GM21576 (cell line): ENCODE data around the gene HAPLN2.
"Not testable (repeated sequence)": the region's sequence is repeated elsewhere in the genome, so short reads cannot be mapped to it uniquely, and the experiment has no call there.

ENCODE experiments used
- ATAC-seq: cut with Tn5 transposase; IDR thresholded peaks from one replicate; pipeline ENCODE4 v1.9.1; 2021; ENCODE audit warnings: mild to moderate bottlenecking, moderate library complexity; ENCODE audit not compliant: unreplicated experiment

Gene HAPLN2

DNA sequence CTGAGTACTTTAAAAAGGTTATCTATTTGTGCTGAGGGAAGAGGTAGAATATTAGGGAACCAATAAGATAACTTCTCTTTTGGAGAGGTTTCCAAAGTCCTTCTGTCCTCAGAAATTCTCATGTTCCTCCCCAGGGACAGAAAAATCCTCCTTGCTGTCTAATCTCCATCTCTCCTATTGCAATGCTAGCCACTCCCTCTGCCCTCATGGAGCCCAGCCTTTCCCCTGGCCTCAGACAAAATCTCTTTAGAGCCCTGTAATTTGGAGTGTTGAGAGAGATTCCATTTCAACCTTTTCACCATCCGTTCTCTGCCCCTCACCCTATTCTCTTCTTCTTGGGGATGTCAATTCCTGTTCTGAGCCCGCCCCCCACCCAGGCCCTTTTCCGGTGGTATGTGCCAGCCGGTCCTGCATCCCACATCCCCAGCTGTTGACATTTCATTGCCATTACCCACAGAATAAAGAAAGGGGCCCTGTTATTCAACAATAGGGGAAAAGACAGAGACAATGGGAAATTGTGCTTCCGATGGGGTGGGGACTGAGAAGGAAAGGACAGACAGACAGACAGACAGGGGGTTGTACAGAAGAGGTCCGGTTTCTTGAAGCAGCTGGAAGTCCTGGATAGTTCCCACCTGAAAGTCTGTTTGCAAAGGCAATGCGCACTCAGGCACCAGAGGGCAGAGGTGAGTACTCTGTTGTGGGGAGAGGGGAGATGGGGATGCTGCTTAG lies at the start of gene HAPLN2:
TSS of gene HAPLN2 (plus strand) at position 563 of the 729 bp plus-strand sequence. CDS start 4,076 bp downstream, outside the sequence.
- no peak for ATAC-seq

DNA sequence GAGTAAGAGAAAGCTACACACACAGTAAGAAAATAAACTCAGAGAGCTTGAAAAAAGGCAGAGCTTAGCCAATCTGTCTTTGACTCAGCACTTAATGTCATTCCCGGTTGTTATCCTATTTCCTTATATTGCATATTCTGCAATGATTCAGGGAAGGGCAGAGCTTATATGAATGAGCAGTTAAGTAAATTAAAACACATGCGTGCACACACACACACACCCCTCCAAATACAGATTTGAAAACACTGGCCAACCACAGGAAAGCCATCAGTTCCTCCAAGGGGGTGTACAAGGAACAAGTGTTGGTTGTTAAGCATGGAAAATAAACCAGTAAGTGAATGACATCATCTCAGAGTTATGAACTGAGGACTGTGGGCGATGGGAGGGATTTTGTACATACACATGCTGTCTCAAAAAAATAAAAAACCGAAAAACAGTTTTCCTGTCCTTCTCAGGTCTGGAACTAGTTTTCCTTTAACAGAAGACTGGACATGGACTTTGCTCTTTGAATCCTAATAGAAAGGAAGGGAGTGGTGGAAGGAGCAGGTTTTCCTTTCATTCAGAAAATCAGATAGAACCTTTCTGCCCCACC lies 47.9 kb upstream of the HAPLN2 start:
- no peak for ATAC-seq

DNA sequence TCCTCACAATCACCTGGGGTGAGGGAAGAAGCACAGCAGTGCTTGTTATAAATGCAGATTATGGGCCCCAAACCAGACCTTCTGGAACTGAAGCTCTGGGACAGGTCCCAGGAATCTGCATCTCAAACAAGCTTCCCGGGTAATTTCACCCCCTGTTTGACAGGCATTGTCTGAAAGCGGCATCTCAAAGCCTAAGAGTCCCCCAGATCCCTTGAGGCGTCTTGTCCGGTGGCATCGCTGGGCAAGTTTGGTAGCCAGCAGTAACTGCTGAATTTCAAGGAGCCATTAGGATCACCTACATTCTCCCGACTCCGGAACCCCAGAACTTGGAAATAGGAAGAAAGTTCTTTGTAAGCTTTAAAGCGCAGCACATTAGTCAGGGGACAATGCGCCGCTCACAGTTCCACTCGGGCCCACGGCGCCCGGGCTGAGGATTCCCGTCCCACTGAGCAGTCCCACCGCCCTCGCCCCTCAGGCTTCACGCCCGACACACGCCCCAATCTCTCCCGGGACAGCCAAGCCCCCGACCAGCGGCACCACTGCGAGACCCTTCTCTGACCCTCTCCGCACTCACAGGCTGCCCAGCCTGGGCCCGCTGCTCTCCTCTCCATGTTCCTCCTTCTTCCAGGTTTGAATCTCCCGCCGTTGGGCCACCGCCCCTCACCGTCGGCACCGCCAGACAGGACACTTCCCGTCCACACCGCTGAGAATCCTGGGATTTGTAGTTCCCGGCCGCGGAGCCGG lies 47.1 kb upstream of the HAPLN2 start, which contains the start of gene IQGAP3:
TSS of gene IQGAP3 (minus strand) at position 647 of the 744 bp plus-strand sequence. CDS start at position 611, 36 bp downstream.
- peak; percentile 71 for ATAC-seq

DNA sequence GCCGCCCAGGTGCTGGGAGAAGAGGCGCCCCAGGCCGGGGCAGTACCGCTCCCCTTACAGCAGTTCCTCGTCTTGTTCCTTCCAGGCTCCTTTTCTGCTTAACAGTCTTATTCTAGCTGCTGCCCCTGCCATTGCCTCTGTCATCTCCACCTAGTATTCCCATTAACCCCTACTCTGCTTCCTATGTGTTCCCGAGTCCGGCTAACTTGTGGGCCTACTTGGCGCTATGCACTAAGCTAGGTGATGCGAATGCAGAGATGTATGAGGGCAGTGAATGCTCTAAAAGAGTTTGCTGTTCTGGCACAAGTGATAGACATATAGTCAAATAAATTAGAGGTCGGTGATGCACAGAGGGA lies 46.6 kb upstream of the HAPLN2 start:
- no peak for ATAC-seq

DNA sequence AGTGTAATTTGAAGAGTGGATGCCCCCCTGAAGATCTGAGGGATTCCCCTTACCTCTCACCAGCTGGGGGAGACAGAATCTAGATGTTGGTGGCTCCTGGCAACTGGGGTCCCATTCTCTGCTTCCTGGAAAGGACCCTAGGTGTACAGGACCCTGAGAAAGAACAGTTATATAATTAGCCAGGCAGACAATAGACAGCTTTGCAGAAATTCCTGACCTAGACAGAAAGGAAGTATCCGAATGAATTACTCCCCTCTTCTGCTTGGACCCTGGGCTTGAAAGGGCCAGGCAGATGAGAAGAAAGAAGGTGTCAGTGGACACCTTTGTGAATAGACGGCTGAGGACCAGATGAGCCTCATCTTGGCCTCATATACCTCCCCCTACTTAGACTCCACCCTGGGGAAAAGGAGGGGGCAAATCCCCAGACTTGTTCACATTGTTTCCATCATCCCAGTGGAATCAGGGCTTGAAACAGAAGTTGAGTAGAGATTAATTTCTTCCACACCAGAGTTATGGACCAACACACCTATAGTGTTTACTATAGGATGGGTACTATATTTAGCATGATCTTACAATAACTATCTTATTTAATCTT lies 45.1 kb upstream of the HAPLN2 start:
- ATAC-seq = no peak

DNA sequence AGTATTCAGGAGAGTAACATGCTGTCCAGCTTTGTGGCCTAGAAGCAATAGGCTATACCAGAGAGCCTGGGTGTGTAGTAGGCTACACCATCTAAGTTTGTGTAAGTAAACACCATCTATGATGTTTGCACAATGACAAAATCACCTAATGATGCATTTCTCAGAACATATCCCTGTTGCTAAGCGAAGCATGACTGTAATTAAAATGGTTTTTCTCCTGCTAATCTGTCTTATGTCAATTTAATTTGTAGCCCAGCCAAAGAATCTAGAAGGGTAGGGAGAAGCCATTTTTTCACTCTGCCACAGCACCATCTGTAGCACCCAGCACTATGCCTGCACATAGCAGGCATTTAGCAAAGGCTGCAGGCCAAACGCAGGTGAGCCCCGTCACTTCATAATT lies 41.7 kb upstream of the HAPLN2 start:
- no peak for ATAC-seq

DNA sequence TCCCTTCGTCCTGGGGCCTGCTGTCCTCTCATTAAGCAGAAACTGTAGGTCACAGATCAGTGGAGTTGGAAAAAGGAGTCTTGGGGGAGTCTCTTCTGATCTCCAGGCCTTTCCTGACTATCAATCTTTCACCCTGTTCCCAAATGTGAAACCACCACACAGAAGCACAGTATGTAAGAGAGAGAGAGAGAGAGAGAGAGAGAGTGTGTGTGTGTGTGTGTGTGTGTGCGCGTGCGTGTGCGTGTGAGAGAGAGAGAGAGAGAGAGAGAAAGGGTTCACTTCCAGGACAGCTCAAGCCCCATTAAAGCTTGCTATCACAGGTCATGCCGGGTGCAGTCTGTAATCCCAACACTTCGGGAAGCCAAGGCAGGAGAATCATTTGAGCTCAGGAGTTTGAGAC lies 41.2 kb upstream of the HAPLN2 start:
- ATAC-seq = no peak

DNA sequence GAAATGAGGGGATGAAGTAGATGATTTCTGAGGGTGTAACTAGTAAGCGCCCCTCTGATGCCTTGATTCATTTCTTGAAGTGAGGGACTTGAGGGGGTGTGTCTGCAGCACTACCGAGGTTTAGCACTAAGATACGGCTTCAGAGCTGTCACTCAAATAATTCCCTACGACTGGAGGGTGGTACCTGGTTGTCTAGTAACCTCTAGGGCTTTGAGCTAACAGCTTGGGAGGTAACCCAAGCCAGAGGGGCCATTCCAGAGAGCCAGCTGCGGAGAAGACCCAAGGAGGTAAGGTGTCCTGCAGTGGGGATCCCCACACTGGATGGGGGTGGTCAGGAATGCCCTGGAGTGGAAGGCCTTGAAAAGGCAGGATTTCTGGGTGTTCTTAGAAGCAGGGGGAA lies 39.7 kb upstream of the HAPLN2 start, which contains the start of gene TTC24:
TSS of gene TTC24 (plus strand) at position 252 of the 400 bp plus-strand sequence. CDS start 1,642 bp downstream, outside the sequence.
- ATAC-seq = no peak

DNA sequence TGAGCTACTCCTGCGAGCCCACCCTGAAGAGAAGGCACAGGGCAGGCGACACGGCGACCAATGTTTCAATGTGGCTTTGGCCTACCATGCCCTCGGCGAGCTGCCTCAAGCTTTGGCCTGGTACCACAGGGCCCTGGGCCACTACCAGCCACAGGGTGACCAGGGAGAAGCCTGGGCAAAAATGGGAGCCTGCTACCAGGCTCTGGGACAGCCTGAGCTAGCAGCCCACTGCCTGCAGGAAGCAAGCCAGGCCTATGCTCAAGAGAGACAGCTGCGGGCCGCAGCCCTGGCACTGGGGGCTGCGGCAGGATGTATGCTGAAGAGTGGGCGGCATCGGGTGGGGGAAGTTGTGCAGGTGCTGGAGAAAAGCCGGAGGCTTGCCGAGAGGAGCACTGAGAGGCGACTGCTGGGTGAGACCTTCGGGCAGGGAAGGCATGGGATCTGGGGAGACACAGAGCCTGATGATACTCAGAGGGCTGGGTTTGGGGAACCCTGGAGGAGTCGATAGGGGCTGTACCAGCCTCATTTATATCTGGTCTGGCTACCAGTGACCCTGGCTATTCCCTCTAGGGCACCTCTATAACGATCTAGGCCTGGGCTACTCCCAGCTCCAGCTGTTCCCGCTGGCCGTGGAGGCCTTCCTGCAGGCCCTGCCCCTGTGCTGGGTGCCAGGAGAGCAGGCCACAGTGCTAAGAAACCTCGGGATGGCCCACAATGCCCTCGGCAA lies 37.4 kb upstream of the HAPLN2 start:
- no peak for ATAC-seq

DNA sequence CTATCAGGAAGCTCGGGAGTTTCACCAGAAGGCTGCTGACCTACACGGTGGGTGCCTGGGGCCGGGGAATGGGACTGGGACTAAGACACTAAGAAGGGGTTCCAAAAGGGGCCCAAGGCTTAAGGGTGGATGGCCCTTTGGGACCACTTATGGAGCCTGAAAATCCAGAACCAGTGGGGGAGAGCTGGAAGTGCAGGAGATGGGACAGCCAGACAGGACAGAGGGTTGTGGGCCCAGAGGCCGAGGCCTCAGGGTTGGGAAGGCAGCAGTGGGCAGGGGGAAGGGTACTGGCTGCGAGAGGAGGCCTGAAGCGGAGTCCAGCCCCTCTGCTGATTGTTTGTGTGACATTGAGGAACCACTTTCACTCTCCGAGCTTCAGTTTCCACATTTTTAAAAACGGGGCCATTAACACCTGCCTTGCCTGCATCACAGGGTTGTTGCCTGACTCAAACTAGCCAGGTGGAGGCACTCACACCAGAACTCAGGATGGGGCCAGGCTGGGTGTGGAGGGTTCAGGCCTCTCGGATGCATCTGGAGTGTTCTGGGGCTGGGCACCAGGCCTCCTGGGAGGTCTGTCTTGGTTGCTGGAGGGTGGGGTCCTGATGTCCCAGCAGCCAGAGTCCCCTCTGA lies 36.7 kb upstream of the HAPLN2 start:
- ATAC-seq = no peak

DNA sequence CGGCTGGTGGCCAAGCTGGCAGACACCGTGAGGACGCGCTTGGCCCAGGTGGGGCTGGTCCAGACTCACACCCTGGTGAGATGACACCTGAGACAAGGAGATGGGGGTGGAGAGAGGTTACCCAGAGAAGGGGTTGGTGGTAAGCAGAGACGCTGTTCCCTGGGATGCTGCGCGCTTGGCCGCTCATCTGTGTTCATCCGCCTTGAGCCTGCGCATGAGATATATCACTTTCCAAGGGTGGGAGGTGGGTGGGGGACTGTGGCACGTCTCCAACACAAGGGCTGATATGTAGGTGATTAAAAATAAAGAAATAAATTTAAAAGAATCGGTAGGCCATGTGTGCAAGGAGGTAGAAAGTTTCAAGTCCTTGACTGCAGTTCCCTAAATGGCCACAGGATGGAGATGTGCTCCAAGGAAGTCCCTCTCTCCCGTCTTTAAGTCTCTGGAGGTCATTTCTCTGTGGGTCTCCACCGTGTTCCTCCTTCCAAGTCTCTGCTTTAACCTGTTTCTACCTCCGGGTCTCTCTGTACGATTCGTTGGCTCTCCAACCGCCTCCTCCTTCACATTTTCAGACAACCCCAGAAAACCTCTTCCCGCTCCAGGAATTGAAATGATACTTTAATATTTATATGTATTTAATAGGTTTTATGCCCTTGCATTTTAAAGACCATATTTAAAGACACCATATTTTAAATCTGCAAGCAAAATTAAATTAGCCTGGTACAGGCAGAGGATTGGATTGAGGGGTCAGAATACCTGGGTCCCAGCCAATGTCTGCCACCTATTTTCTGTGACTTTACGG lies 35.2 kb upstream of the HAPLN2 start:
- ATAC-seq = no peak

DNA sequence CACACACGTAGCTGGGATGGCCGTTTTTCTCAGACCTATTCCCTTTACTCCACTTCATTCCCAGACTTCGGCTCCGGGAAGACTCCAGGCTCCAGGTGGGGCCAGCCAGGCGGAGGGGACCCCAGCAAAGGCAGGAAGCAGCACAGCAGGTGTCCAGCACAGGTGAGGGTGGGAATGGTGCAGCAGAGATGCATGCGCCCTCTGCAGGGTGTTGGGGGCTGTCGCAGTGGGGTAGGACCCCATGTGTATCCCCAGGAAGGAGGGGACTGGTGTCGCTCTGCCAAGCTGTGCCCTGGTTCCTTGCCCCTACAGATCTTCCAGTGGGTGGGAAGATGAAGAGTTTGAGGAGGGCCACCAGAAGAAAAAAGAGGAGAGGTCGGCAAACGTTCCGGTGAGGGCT lies 34.4 kb upstream of the HAPLN2 start:
- no peak for ATAC-seq

DNA sequence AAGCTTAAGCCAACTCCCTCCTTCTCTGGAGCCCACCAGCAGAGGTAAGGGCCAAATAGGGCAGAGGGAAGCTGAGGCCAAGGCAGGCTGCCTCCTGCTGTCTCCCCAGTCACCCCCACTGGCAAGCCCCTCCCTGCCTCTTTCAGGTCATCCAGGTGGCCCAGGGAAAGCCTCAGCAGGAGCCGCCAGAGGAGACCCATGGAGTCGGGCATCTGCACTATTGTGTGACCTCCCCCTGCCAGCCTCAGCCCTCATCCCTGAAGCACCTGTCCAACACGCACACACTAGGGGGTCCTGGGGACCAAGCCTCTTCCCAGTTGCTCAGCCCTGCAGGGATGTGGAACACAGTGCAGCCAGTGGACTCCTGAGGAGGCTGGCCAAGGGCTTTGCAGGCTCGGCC lies 32.9 kb upstream of the HAPLN2 start:
- ATAC-seq = no peak

DNA sequence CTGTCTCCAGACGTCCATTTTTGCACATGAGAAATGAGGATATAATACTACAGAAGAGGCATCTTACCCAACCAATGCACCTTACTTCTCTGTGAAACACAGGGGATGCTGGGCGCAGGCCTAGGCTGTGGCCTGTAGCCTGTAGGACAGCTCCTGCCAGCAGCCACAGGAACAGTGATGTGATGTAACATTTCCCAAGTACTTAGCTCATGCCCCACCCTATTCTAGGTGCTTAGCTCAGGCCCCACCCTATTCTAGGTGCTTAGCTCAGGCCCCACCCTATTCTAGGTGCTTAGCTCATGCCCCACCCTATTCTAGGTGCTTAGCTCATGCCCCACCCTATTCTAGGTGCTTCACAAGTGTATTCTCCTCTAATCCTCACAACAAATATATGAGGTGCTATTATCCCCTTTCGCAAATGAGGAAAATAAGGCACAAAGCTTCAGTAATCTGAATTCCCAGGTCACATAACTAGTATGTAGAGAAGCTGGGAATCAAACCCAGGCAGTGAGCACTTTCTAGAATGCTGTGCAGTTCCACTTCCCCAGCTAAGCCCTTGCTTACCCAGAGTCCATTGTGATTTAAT lies 32.2 kb upstream of the HAPLN2 start:
- no peak for ATAC-seq

DNA sequence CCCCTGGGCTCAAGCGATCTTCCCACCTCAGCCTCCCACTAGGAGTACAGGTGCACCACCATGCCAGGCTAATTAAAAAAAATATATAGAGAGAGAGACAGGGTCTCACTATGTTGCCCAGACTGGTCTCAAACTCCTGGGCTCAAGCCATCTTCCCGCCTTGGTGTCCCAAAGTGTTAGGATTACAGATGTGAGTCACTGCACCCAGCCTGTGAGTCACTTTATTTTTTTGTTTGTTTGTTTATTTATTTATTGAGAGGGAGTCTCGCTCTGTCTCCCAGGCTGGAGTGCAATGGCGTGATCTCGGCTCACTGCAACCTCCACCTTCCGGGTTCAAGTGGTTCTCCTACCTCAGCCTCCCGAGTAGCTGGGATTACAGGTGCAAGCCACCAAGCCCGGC lies 31.3 kb upstream of the HAPLN2 start:
- not testable (repeated sequence) for ATAC-seq

DNA sequence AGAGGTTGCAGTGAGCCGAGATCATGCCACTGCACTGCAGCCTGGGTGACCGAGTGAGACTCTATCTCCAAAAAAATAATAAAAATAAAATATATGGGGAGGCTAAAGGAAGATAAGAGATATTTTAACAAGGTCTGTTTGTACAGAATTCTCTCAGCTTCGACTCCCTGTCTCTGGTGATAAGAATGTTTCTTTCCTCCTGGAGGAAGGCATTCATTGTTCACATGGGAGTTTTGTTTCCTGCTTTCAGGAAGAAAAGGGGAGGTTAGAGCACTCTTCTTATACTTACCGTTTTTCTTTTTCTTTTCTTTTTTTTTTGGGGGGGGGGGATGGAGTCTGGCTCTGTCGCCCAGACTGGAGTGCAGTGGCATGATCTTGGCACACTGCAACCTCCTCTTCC lies 29.7 kb upstream of the HAPLN2 start:
- ATAC-seq = no peak

DNA sequence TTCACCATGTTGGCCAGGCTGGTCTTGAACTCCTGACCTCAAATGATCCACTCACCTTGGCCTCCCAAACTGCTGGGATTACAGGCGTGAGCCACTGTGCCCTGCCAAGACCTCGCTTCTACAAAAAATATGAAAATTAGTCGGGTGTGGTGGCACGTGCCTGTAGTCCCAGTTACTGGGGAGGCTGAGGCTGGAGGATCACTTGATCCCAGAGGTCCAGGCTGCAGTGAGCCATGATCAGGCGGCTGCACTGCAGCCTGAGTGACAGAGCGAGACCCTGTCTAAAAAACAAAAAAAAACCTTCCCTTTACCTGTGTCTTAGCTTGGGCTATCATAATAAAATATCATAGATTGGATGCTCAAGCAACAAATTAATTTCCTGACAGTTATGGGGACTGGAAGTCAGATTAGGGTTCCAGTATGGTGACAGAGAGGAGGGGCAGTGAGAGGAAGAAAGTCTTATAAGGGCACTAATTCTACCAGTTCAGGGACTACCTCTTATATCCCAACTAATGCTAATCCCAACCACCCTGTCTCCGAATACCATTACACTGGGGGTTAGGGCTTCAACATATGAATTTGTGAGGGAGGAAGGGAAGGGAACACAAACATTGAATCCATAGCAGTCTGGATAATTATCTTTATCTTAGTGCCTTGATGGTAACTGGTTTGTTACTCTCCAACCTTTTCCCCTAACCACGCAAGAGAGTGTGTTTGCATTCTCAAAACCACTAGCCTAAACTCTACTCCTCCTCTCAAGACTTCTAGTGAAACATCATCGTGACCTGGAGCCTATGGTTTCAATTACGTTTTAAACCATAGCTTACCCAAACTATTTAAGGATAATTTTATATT lies 28.7 kb upstream of the HAPLN2 start:
- ATAC-seq = no peak

DNA sequence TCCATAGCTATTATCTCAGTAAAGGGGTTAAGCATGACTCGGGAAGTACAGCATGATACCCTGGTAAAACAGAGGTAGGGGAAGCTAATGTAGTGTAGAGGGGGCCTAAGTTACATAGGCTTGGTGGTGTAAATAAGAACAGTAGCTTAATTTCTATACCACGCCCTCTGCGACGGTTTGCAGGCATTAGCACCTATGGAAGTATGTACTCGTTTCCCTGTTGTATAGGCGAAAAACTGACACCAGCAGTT lies 28.1 kb upstream of the HAPLN2 start:
- ATAC-seq = no peak
